PC-9 (cell line): ENCODE measurements around the gene UBTD2. TPM values are rescaled to one million over a fixed set of nuclear protein-coding genes. Genes with fewer than 3 reads are reported as not detected.

Experiments
- BruUV-seq: library from RNA; stranded (reverse); fragments of 400-500 nt; replicated peaks from 2 replicates; lab custom pipeline; 2021; lab: Mats Ljungman, UMichigan
- CTCF ChIA-PET: fragments of 300-600 bp; sonication (Branson Sonifier 250); formaldehyde crosslinking; loops from one replicate; lab custom pipeline; 2022; ENCODE audit warnings: antibody characterized with exemption; lab: Charles Lee
- POLR2A ChIA-PET: fragments of 300-600 bp; sonication (Branson Sonifier 250); formaldehyde crosslinking; loops from one replicate; lab custom pipeline; 2022; ENCODE audit warnings: antibody characterized with exemption; ENCODE audit not compliant: unreplicated experiment; lab: Charles Lee
- DNase-seq, 2 experiments: peaks; one replicate each; pipeline versions ENCODE4 v3.0.0 to v3.0.0-alpha.2; 2015 to 2022; ENCODE audit warnings: mixed read lengths in 1 of 2
- H2AFZ ChIP-seq: fragments of 200-600 bp; sonication (generic); 2 replicates; pipeline ENCODE4 v1.8.1; 2017; ENCODE audit warnings: antibody characterized with exemption
- H3F3A ChIP-seq: fragments of 200-600 bp; sonication (generic); 2 replicates; pipeline ENCODE4 v1.8.1; 2017; ENCODE audit warnings: antibody characterized with exemption, mild to moderate bottlenecking, low read depth; ENCODE audit not compliant: insufficient read depth
- H3K27ac ChIP-seq: fragments of 200-600 bp; sonication (generic); 2 replicates; pipeline ENCODE4 v1.6.1; 2016; ENCODE audit warnings: mixed run types
- H3K27me3 ChIP-seq: fragments of 200-600 bp; sonication (generic); 2 replicates; pipeline ENCODE4 v1.6.1; 2016; ENCODE audit warnings: low read depth, mixed run types; ENCODE audit not compliant: insufficient read depth
- H3K36me3 ChIP-seq: fragments of 200-600 bp; sonication (generic); 2 replicates; pipeline ENCODE4 v1.6.1; 2016; ENCODE audit warnings: low read depth, mixed run types
- H3K4me1 ChIP-seq: fragments of 200-600 bp; sonication (generic); replicated peaks from 2 replicates; pipeline ENCODE4 v1.6.1; 2016; ENCODE audit warnings: mixed run types; ENCODE audit not compliant: insufficient read depth
- H3K4me2 ChIP-seq: fragments of 200-600 bp; sonication (generic); 2 replicates; pipeline ENCODE4 v1.6.1; 2017; ENCODE audit warnings: mixed run types
- H3K4me3 ChIP-seq: fragments of 200-600 bp; sonication (generic); 2 replicates; pipeline ENCODE4 v1.6.1; 2016; ENCODE audit warnings: mixed run types
- H3K79me2 ChIP-seq: fragments of 200-600 bp; sonication (generic); 2 replicates; pipeline ENCODE4 v1.6.1; 2017; ENCODE audit warnings: low read depth, mixed run types
- H3K9me2 ChIP-seq: fragments of 200-600 bp; sonication (generic); 2 replicates; pipeline ENCODE4 v1.8.1; 2017; ENCODE audit warnings: mild to moderate bottlenecking; ENCODE audit not compliant: insufficient read depth
- H3K9me3 ChIP-seq: fragments of 200-600 bp; sonication (generic); 2 replicates; pipeline ENCODE4 v1.8.1; 2016; ENCODE audit warnings: low read depth; ENCODE audit not compliant: insufficient read depth
- H4K20me1 ChIP-seq: fragments of 200-600 bp; sonication (generic); 2 replicates; pipeline ENCODE4 v1.8.1; 2017; ENCODE audit not compliant: insufficient read depth
- CTCF ChIP-seq: fragments of 200-600 bp; sonication (generic); conservative IDR thresholded peaks from 2 replicates; pipeline ENCODE4 v1.6.1; 2017; ENCODE audit warnings: mixed run types, antibody characterized with exemption, mild to moderate bottlenecking, moderate library complexity
- EZH2 ChIP-seq: fragments of 200-600 bp; sonication (generic); IDR thresholded peaks from 2 replicates; pipeline ENCODE4 v1.8.0; 2017; ENCODE audit warnings: antibody characterized with exemption, low read depth
- intact Hi-C: fragments of 100-400 bp; cut with micrococcal nuclease; formaldehyde crosslinking; loops from one replicate; pipeline ENCODE4 v1.10.0; 2022; ENCODE audit not compliant: unreplicated experiment
- total RNA-seq: library from RNA; stranded (reverse); gene quantifications from 2 replicates; pipeline ENCODE4 v1.2.3, GENCODE V29; 2021

The UBTD2 gene
- total RNA-seq, 1 experiment from 2014 or later, result 21.7 TPM

GRCh38 chr5:172167895-172168294 lies 115.7 kb downstream of the UBTD2 start:
- no TSS peak for BruUV-seq
- H3K27me3 ChIP-seq, result no peaks in the 10 kb centered on the region

GRCh38 chr5:172166030-172166826 lies 117.3 kb downstream of the UBTD2 start:
- TF ChIP-seq CTCF (no peak), EZH2 (no peak)
- Histone ChIP-seq H3K4me1 (no peaks in the 10 kb centered on the region), H4K20me1 (0 out of 2 replicates have a peak, but pooled peaks cover 6% of the 10 kb centered on the region), H3F3A (no peaks in the 10 kb centered on the region; the same call in 1 of the 2 replicates), H3K27ac (no peak overlapping the region), H2AFZ (no peak overlapping the region), H3K27me3 (no peaks in the 10 kb centered on the region), H3K9me3 (no peaks in the 10 kb centered on the region), H3K9me2 (no peaks in the 10 kb centered on the region), H3K4me2 (no peak overlapping the region), H3K4me3 (no peak overlapping the region), H3K79me2 (peaks cover 5% of the 10 kb centered on the region; the same call in 1 of the 2 replicates), H3K36me3 (no peaks in the 10 kb centered on the region)
- DNase-seq, result no peak
- BruUV-seq, result no TSS peak
- ChIA-PET CTCF (no interaction called here), POLR2A (no interaction called here)
- intact Hi-C loops, result no loop called here

More at GRCh38 chr5:172167895-172168294, 115.7 kb downstream of the UBTD2 start:
- Histone ChIP-seq H3K9me3 (no peaks in the 10 kb centered on the region), H3K4me1 (no peaks in the 10 kb centered on the region), H3F3A (no peaks in the 10 kb centered on the region; the same call in 1 of the 2 replicates), H3K27ac (no peak overlapping the region), H3K4me3 (no peak overlapping the region), H2AFZ (no peak overlapping the region), H3K4me2 (no peak overlapping the region), H3K9me2 (no peaks in the 10 kb centered on the region), H4K20me1 (no peaks in the 10 kb centered on the region), H3K79me2 (no peaks in the 10 kb centered on the region), H3K36me3 (no peaks in the 10 kb centered on the region)
- POLR2A ChIA-PET, result no interaction called here
- TF ChIP-seq CTCF (no peak), EZH2 (no peak)
- intact Hi-C loops, result no loop called here
- CTCF ChIA-PET, result no interaction called here
- no peak for DNase-seq

- no peak overlapping the region for H3K27ac ChIP-seq
- H3K4me2 ChIP-seq, result no peak overlapping the region
- no peaks in the 10 kb centered on the region for H3K27me3 ChIP-seq
- H3K79me2 ChIP-seq, result peaks cover 5% of the 10 kb centered on the region; the same call in 1 of the 2 replicates
- no peaks in the 10 kb centered on the region for H3K36me3 ChIP-seq
- TF ChIP-seq EZH2 (no peak), CTCF (no peak)
- no peaks in the 10 kb centered on the region for H3K9me3 ChIP-seq
- no peak overlapping the region for H3K4me3 ChIP-seq
- ChIA-PET POLR2A (no interaction called here), CTCF (no interaction called here)
- BruUV-seq, result no TSS peak
- H3F3A ChIP-seq, result no peaks in the 10 kb centered on the region; the same call in 1 of the 2 replicates
- no peaks in the 10 kb centered on the region for H3K4me1 ChIP-seq
- intact Hi-C loops, result no loop called here
- H3K9me2 ChIP-seq, result no peaks in the 10 kb centered on the region
- H2AFZ ChIP-seq, result no peak overlapping the region
- DNase-seq, result no peak
- 0 out of 2 replicates have a peak, but pooled peaks cover 6% of the 10 kb centered on the region for H4K20me1 ChIP-seq
These were observed 118.1 kb downstream of the UBTD2 start for GRCh38 chr5:172165465-172165864.
